GM19099 (cell line): ENCODE data around the gene KANTR.

Experiments used
- POLR2A ChIP-seq: IDR thresholded peaks from 3 replicates; pipeline ENCODE4 v1.6.1; 2011; ENCODE audit warnings: low read depth; ENCODE audit not compliant: insufficient read length; ENCODE audit errors: extremely low read depth

The KANTR gene

GRCh38 chrX:53075011-53075410 is 18.9 kb upstream of the KANTR start:
- no peak for TF ChIP-seq POLR2A

GRCh38 chrX:53076671-53077070 is 17.3 kb upstream of the KANTR start:
- no peak for TF ChIP-seq POLR2A

- TF ChIP-seq POLR2A = no peak
Measured at GRCh38 chrX:53077207-53078197, 16.4 kb upstream of the KANTR start.

- TF ChIP-seq POLR2A = no peak
Measured at GRCh38 chrX:53078943-53079342, 15.0 kb upstream of the KANTR start.

DNA sequence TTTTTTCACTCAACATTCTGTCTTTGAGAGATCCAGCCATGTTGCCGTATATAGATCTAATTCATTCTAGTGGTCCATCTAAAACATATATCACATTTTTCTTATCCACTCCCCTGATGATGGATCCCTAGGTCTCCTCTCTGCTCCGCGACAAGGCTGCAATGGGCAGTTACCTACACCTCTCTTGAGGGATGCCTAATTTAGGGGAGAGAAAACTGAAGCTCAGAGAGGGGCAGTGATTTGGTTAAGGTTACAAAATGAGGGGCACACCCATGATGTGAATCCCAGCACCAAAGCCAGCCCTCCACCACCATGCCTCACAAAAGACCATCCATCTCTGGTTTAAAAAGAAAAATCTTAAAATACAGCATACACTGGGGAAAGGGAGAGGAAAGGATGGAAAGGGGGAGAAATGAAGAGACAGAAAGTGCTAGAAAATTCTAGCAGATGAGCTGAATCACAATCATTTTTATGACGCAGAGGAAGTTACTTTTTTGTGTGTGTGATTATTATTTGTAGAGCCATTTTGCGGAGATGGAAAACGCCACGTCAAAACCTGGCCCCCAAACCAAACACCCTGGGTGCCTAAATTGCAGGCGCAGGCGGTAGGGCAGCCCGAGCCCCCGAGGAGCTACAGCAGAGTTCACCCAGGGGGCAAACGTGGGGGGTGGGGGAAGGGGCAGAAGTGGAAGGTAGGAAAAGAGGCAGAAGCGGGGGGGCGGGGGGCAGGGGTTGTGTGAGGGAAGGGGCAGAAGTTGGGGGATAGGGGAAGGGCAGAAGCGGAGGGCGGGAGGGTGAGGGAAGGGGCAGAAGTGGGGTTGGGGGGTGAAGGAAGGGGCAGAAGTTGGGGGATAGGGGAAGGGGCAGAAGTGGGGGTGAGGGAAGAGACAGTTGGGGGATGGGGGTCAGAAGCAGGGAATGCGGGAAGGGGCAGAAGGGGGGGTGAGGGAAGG is 13.0 kb upstream of the KANTR start:
- TF ChIP-seq POLR2A = no peak

- TF ChIP-seq POLR2A = peak; percentile 98
Measured at GRCh38 chrX:53081925-53082772, 11.8 kb upstream of the KANTR start, which contains the start of gene TSPYL2. Gene TSPYL2, plus strand, starts transcription at chrX:53082367. Its CDS starts 132 bp downstream, at chrX:53082499.

DNA sequence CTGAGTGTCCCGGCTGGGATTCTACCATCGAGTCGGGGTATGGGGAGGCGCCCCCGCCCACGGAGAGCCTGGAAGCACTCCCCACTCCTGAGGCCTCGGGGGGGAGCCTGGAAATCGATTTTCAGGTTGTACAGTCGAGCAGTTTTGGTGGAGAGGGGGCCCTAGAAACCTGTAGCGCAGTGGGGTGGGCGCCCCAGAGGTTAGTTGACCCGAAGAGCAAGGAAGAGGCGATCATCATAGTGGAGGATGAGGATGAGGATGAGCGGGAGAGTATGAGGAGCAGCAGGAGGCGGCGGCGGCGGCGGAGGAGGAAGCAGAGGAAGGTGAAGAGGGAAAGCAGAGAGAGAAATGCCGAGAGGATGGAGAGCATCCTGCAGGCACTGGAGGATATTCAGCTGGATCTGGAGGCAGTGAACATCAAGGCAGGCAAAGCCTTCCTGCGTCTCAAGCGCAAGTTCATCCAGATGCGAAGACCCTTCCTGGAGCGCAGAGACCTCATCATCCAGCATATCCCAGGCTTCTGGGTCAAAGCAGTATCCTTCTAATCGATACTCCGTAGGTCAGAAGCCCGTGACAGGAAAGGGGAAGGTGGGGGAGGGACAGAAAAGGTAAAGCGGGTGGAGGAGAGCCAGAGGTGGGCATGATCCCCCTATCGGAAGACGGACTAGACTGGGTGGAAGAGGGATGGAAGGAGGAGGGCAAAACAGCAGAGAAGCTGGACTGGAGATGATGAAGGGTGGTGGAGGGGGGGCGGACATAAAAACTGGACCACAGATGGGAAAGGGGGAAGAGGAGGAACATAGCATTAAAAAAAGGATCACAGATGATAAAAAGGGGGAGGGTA is 10.9 kb upstream of the KANTR start:
- TF ChIP-seq POLR2A = no peak

GRCh38 chrX:53084043-53084570 is 9.8 kb upstream of the KANTR start:
- no peak for TF ChIP-seq POLR2A

DNA sequence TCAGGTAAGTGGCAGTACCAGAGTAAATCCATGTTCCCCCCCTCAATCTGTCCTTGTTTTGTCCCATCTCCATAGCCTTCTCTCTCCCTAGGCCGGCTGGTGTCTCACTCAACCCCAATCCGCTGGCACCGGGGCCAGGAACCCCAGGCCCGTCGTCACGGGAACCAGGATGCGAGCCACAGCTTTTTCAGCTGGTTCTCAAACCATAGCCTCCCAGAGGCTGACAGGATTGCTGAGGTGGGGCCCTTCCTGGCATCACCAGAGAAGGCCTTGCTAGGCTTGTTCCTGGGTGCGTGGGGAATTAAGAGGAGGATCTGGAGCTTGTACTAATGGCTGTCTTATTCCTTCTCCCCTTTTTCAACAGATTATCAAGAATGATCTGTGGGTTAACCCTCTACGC is 9.1 kb upstream of the KANTR start:
- no peak for TF ChIP-seq POLR2A

DNA sequence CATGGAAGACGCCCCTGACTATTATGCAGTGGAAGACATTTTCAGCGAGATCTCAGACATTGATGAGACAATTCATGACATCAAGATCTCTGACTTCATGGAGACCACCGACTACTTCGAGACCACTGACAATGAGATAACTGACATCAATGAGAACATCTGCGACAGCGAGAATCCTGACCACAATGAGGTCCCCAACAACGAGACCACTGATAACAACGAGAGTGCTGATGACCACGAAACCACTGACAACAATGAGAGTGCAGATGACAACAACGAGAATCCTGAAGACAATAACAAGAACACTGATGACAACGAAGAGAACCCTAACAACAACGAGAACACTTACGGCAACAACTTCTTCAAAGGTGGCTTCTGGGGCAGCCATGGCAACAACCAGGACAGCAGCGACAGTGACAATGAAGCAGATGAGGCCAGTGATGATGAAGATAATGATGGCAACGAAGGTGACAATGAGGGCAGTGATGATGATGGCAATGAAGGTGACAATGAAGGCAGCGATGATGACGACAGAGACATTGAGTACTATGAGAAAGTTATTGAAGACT is 8.2 kb upstream of the KANTR start:
- no peak for TF ChIP-seq POLR2A

DNA sequence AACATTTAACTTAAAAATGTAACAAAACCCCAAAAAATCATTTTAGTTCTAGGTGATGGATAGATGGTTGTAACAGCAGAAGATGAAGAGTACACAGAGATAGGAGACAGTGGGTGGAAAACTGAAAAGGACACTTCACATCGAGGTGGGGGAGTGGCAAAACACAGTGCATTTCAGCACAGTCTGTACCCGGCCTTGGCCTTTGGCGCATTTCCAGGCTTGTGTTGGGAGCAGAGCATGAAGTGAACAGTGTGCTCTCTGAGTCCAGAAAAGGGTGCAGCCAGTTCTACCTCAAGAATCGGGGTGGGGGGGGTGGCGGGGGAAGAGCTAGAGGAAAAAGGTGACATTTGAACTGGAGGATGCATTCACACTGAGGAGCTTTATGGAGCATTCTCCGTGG is 7.5 kb upstream of the KANTR start:
- TF ChIP-seq POLR2A = no peak

DNA sequence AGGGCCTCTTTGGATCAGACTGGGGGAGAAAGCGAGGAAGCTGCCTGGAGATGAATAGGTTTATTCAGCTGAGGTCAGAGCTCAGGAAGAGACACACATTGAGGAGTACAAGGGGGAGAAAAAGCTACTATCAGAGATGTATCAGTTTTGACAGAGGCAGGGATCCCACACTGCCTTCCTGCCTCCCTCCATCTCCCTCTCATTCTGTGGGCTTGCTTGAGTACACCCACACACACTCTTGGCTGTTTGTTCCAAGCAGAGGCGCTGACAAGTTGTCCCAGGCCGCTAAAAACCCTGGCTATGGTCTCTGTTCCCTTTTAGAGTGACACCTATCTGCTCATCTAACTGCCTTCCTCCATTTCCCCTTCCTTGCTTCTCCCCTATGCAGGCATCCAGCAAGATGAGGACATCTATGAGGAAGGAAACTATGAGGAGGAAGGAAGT is 6.5 kb upstream of the KANTR start:
- TF ChIP-seq POLR2A = no peak

DNA sequence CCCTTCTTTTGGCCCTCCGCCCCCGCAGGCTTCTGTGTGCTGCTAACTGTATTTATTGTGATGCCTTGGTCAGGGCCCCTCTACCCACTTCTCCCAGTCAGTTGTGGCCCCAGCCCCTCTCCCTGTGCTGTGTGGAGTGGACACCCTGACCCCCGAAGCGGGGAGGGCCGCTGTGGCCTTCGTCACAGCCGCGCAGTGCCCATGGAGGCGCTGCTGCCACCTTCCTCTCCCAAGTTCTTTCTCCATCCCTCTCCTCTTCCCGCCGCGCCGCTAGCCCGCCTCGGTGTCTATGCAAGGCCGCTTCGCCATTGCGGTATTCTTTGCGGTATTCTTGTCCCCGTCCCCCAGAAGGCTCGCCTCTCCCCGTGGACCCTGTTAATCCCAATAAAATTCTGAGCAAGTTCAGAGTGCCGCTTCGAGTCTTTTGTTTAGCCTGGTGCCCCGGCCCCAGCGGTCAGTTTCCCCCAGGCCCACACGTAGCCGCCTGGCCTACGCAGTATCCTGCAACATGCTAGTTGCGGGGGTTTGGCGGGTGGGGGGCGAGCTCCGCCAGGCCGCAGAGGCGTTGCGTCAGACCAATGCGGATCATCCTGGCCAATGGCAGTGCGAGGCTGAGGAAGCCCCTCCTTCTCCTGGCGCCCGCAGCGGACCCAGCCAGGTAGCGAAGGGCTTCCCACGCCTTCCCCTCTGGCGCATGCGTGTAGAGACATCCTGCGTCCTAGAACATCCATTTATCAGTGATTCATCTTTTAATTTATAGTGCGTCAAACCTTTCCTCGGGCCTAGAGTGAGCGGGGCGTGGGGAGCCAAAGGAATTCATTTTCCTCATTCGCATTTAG is 5.6 kb upstream of the KANTR start:
- TF ChIP-seq POLR2A = peak; percentile 36
